ENCODE results near the gene PRR5L. TPM values are rescaled to one million over a fixed set of nuclear protein-coding genes. Genes with fewer than 3 reads are reported as not detected.
A peak's percentile ranks its signal among the peaks of the same experiment; 100 is the strongest.

PRR5L gene
- polyA plus RNA-seq, 3 donors, result 3.5 to 16.0 (median 7.4) TPM

GRCh38 chr11:36400766-36401455, 104.8 kb downstream of the PRR5L start:
- 3% methylated on average over 13 of the region's 21 CpGs for WGBS (ENCODE audit: insufficient coverage)
- H3K79me2 ChIP-seq (ENCODE audit: insufficient read depth, low read length), result no peaks in the 10 kb centered on the region
- intact Hi-C loops (cut with micrococcal nuclease), result no loop called here
- H3K4me1 Mint-ChIP-seq, result peaks cover 21% of the 10 kb centered on the region
- H3K27me3 Mint-ChIP-seq (ENCODE audit: low read depth in 3 of 3), result peaks cover 8 to 15% (median 8%) of the 10 kb centered on the region in 3 donors
- H3K27me3 ChIP-seq (ENCODE audit: control insufficient read depth in 2 of 2, insufficient read depth in 2 of 2, low read length in 2 of 2), result no peaks in the 10 kb centered on the region
- peak overlapping the region in 1 of 3 experiments; percentile 22 for H3K4me3 ChIP-seq (replicated peaks in 1 of 3; ENCODE audit: low read depth in 2 of 3, low read length in 3 of 3)
- H4K20me1 ChIP-seq (ENCODE audit: insufficient read depth, low read length), result no peaks in the 10 kb centered on the region
- H3K9ac ChIP-seq (ENCODE audit: insufficient read depth, low read length, poor library complexity, severe bottlenecking), result no peak overlapping the region
- no peak overlapping the region for H3K27ac ChIP-seq (ENCODE audit: low read depth in 1 of 2, low read length in 2 of 2)
- peaks cover 0 to 10% of the 10 kb centered on the region in 2 donors for H3K36me3 ChIP-seq (replicated peaks in 1 of 2; ENCODE audit: control insufficient read depth in 1 of 2, insufficient read depth in 2 of 2, low read length in 2 of 2)
- H2AFZ ChIP-seq (ENCODE audit: insufficient read depth, low read depth, low read length, poor library complexity, severe bottlenecking), result peak overlapping the region; percentile 63
- peak overlapping the region; percentile 20 to 78 for H3K4me3 Mint-ChIP-seq
- TF ChIP-seq, protein P1, sequence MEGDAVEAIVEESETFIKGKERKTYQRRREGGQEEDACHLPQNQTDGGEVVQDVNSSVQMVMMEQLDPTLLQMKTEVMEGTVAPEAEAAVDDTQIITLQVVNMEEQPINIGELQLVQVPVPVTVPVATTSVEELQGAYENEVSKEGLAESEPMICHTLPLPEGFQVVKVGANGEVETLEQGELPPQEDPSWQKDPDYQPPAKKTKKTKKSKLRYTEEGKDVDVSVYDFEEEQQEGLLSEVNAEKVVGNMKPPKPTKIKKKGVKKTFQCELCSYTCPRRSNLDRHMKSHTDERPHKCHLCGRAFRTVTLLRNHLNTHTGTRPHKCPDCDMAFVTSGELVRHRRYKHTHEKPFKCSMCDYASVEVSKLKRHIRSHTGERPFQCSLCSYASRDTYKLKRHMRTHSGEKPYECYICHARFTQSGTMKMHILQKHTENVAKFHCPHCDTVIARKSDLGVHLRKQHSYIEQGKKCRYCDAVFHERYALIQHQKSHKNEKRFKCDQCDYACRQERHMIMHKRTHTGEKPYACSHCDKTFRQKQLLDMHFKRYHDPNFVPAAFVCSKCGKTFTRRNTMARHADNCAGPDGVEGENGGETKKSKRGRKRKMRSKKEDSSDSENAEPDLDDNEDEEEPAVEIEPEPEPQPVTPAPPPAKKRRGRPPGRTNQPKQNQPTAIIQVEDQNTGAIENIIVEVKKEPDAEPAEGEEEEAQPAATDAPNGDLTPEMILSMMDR (IDR thresholded peaks at IDR 0.05), result no peak
- H3K27ac Mint-ChIP-seq, result peak overlapping the region in 3 of 7 donors; percentile 49 to 57 (median 50)
- peak overlapping the region; percentile 20 for H3K4me2 ChIP-seq (replicated peaks; ENCODE audit: extremely low read depth, low read length, poor library complexity, severe bottlenecking)
- peak in 2 of 3 donors; percentile 53 to 54 for DNase-seq
- peaks cover 11 to 16% of the 10 kb centered on the region in 2 donors for H3K4me1 ChIP-seq (ENCODE audit: control insufficient read depth in 1 of 2, insufficient read depth in 2 of 2, low read length in 2 of 2)
- no peaks in the 10 kb centered on the region for H3K9me3 ChIP-seq (replicated peaks in 1 of 2; ENCODE audit: control insufficient read depth in 1 of 2, insufficient read depth in 1 of 2, low read length in 2 of 2)
- H3K36me3 Mint-ChIP-seq, result peaks cover 37 to 55% of the 10 kb centered on the region in 2 donors
- H3K9me3 Mint-ChIP-seq, result peaks cover 0 to 2% (median 0%) of the 10 kb centered on the region in 7 donors

DNA sequence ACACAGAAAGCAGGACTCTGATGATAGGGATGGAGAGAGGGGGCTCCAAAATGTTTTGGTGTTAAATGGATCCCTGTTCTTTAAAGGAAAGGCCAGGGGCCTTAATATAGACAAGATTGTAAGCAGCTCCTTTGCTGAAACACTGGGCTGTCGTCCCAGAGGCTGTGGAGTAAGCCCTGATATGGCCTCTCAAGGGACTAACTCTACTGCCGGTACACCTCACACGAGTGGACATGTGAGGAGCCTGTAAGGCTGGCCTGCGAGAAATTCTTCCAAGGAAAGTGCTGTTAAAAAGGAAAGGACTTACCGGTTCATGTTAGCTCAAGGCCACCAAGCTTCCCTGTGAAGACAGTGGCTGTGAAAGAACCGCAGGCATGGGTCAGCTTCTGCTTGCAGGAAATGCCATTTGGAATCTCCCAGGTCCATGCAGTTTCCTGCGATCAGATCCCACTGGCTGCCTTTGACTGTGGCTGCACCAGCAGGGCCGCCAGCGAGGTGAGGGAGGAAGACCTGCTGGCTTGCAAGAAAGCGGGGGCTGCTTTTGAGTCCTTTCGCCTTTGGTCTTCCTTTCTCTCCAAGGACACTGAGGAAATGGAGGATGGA, 106.6 kb downstream of the PRR5L start:
- intact Hi-C loops (cut with micrococcal nuclease), result no loop called here
- H4K20me1 ChIP-seq (ENCODE audit: insufficient read depth, low read length), result no peaks in the 10 kb centered on the region
- peaks cover 3 to 13% (median 8%) of the 10 kb centered on the region in 3 donors for H3K27me3 Mint-ChIP-seq (ENCODE audit: low read depth in 3 of 3)
- no peak overlapping the region for H3K4me3 ChIP-seq (replicated peaks in 1 of 3; ENCODE audit: low read depth in 2 of 3, low read length in 3 of 3)
- peaks cover 0 to 2% (median 0%) of the 10 kb centered on the region in 7 donors for H3K9me3 Mint-ChIP-seq
- H3K4me1 ChIP-seq (ENCODE audit: control insufficient read depth in 1 of 2, insufficient read depth in 2 of 2, low read length in 2 of 2), result peaks cover 25 to 29% of the 10 kb centered on the region in 2 donors
- TF ChIP-seq, protein P1 (IDR thresholded peaks at IDR 0.05), result no peak
- H3K36me3 ChIP-seq (replicated peaks in 1 of 2; ENCODE audit: control insufficient read depth in 1 of 2, insufficient read depth in 2 of 2, low read length in 2 of 2), result peaks cover 0 to 10% of the 10 kb centered on the region in 2 donors
- H3K9me3 ChIP-seq (replicated peaks in 1 of 2; ENCODE audit: control insufficient read depth in 1 of 2, insufficient read depth in 1 of 2, low read length in 2 of 2), result no peaks in the 10 kb centered on the region
- no peaks in the 10 kb centered on the region for H3K79me2 ChIP-seq (ENCODE audit: insufficient read depth, low read length)
- DNase-seq, result no peak
- H3K27me3 ChIP-seq (ENCODE audit: control insufficient read depth in 2 of 2, insufficient read depth in 2 of 2, low read length in 2 of 2), result no peaks in the 10 kb centered on the region
- no peak overlapping the region for H3K4me2 ChIP-seq (replicated peaks; ENCODE audit: extremely low read depth, low read length, poor library complexity, severe bottlenecking)
- H3K4me3 Mint-ChIP-seq, result no peak overlapping the region
- H3K27ac ChIP-seq (ENCODE audit: low read depth in 1 of 2, low read length in 2 of 2), result no peak overlapping the region
- no peak overlapping the region for H2AFZ ChIP-seq (ENCODE audit: insufficient read depth, low read depth, low read length, poor library complexity, severe bottlenecking)
- H3K4me1 Mint-ChIP-seq, result peaks cover 39% of the 10 kb centered on the region
- no peak overlapping the region for H3K9ac ChIP-seq (ENCODE audit: insufficient read depth, low read length, poor library complexity, severe bottlenecking)
- peaks cover 39 to 61% of the 10 kb centered on the region in 2 donors for H3K36me3 Mint-ChIP-seq
- WGBS (ENCODE audit: insufficient coverage), result 91% methylated on average over 8 of the region's 11 CpGs
- peak overlapping the region in 1 of 7 donors; percentile 48 for H3K27ac Mint-ChIP-seq

All from CD14-positive monocyte (primary cell).